SK-N-MC (cell line): ENCODE data around the gene TRPM6.

Experiments
- DNase-seq: peaks from one replicate; pipeline ENCODE4 v3.0.0-alpha.2; 2011; ENCODE audit warnings: low read depth, low spot score
- H3K27ac ChIP-seq: fragments of 200-600 bp; sonication (generic); 2 replicates; pipeline ENCODE4 v1.5.1; 2016; ENCODE audit warnings: mixed run types
- H3K36me3 ChIP-seq: fragments of 200-600 bp; sonication (generic); 2 replicates; pipeline ENCODE4 v1.6.1; 2017; ENCODE audit warnings: antibody characterized with exemption, low read length, mixed read lengths; ENCODE audit not compliant: insufficient read depth
- H3K4me3 ChIP-seq: fragments of 200-600 bp; sonication (generic); 2 replicates; pipeline ENCODE4 v1.5.1; 2016
- H3K9ac ChIP-seq: fragments of 200-600 bp; sonication (generic); 2 replicates; pipeline ENCODE4 v1.8.0; 2017; ENCODE audit warnings: mixed run types, mixed read lengths; ENCODE audit not compliant: insufficient read length
- H3K9me3 ChIP-seq: fragments of 200-600 bp; sonication (generic); 2 replicates; pipeline ENCODE4 v1.6.1; 2017; ENCODE audit warnings: low read depth, mild to moderate bottlenecking, antibody characterized with exemption, low read length, moderate library complexity, mixed read lengths
- EZH2 ChIP-seq: fragments of 200-600 bp; sonication (generic); IDR thresholded peaks from one replicate; pipeline ENCODE4 v1.6.1; 2017; ENCODE audit warnings: antibody characterized with exemption
- FOXP2 ChIP-seq: optimal IDR thresholded peaks from 2 replicates; pipeline ENCODE3; 2011; ENCODE audit warnings: mild to moderate bottlenecking, moderate library complexity; ENCODE audit not compliant: insufficient read depth; ENCODE audit errors: extremely low read length, control extremely low read depth
- POLR2AphosphoS5 ChIP-seq: IDR thresholded peaks from 2 replicates; pipeline ENCODE4 v1.6.1; 2012; ENCODE audit warnings: mild to moderate bottlenecking, low read depth, low read length, borderline replicate concordance

The TRPM6 gene

DNA sequence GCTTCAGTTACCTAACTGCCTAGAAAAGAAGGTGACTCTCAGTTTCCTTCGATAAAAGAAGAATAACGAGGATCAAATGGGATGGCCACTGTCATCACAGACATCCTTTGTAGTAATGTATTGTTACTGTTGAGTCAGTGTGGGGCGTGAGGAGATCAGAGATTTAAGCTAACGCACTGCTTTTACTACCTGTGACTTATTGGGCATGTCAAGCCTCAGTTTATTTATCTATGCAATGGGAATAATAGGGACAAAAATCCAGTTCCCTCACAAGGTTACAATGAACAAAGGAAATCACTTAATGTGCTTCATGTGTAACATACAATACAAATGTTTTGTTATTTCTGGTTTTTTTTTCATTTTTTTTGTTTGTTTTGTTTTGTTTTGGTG, 255 bp upstream of the TRPM6 start:
- no peak overlapping the region for H3K9ac ChIP-seq
- no peak overlapping the region; the same call in 1 of the 2 replicates for H3K4me3 ChIP-seq
- H3K9me3 ChIP-seq = no peaks in the 10 kb centered on the region
- TF ChIP-seq POLR2AphosphoS5 = no peak
- TF ChIP-seq EZH2 = no peak
- TF ChIP-seq FOXP2 = no peak
- H3K27ac ChIP-seq = no peak overlapping the region
- no peaks in the 10 kb centered on the region for H3K36me3 ChIP-seq
- no peak for DNase-seq

DNA sequence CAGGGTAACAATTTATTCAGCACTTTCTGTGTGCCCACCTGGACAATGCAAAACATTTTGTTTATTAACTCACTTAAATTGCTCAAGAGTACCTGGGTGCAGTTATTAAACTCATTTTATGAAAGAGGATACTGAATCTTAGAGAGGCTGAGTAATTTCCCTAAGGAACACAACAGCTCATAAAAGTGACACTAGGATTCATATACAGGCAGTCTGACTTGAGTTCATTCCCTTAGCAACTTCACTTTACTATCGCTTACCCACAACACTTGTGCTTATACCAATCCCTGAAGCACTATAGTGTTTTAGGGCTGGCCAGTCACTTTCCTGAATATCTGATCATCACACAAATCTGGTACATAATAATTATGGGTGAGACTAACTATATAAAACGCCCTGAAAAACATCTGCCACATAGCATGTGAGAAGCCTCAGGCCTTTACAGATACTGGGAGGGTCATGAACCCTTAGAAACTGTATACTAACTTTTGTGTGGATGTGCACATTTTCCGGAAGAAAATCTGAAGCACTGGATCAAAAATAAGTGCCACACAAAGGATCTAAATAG, 11.3 kb downstream of the TRPM6 start:
- no peaks in the 10 kb centered on the region for H3K36me3 ChIP-seq
- no peak for DNase-seq
- TF ChIP-seq POLR2AphosphoS5 (no peak), FOXP2 (no peak), EZH2 (no peak)
- no peak overlapping the region for H3K27ac ChIP-seq
- H3K9ac ChIP-seq = no peak overlapping the region
- H3K9me3 ChIP-seq = no peaks in the 10 kb centered on the region
- no peak overlapping the region for H3K4me3 ChIP-seq

DNA sequence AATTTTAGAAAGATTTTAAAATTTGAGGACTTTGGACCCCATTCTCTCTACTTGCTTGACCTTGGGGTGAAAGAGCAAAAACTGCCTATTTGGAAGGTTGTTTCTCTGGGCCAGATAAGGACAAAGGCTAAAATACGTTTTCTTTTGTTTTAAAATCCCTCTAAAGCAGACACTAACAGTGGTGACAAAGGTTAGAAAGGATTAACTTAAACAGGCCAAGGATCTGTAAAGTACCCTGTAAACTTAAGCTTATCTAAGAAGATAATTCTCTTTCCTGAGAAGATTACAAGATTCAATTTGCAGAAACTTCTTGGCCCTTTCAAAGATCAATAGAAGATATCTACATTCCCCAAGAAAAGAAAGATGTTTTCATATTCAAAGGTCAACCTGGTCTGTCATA, 12.1 kb downstream of the TRPM6 start:
- Histone ChIP-seq H3K4me3 (no peak overlapping the region), H3K9ac (no peak overlapping the region), H3K36me3 (no peaks in the 10 kb centered on the region), H3K9me3 (no peaks in the 10 kb centered on the region), H3K27ac (no peak overlapping the region)
- TF ChIP-seq POLR2AphosphoS5 = no peak
- no peak for TF ChIP-seq FOXP2
- TF ChIP-seq EZH2 = no peak
- DNase-seq = no peak

GRCh38 chr9:74874220-74874619, 13.5 kb downstream of the TRPM6 start:
- Histone ChIP-seq H3K36me3 (no peaks in the 10 kb centered on the region), H3K27ac (no peak overlapping the region)

DNA sequence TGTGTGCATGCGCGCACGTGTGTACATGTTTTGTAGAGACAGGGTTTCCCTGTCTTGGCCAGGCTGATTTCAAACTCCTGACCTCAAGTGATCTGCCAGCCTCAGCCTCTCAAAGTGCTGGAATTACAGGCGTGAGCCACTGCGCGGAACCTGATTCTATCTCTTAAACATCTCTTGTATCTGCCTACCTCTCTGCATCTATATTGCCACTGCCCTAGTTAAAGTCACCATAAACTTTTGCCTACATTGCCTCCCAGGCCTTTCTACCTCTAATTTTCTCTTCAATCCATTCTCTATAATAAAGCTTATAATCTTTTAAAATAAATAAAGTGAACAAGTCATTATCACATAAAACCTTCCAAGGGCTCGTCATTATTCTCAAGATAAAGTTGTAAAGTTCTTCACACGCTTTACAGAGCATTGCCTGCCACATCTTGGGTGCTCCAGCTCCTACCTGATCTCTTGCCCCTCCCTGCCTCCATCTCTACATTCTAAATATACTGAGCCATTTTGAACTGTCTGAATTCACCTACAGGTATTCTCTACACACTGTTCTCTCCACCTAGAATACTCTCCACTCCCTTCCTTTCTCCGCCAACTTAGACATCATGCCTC, 15.0 kb downstream of the TRPM6 start:
- no peaks in the 10 kb centered on the region for H3K9me3 ChIP-seq
- TF ChIP-seq EZH2 (no peak), FOXP2 (no peak), POLR2AphosphoS5 (no peak)
- H3K36me3 ChIP-seq = no peaks in the 10 kb centered on the region

More at GRCh38 chr9:74874220-74874619, 13.5 kb downstream of the TRPM6 start:
- TF ChIP-seq EZH2 = no peak
- TF ChIP-seq FOXP2 = no peak
- no peak for TF ChIP-seq POLR2AphosphoS5
- Histone ChIP-seq H3K9ac (no peak overlapping the region), H3K9me3 (no peaks in the 10 kb centered on the region), H3K4me3 (no peak overlapping the region)
- DNase-seq = no peak

DNA sequence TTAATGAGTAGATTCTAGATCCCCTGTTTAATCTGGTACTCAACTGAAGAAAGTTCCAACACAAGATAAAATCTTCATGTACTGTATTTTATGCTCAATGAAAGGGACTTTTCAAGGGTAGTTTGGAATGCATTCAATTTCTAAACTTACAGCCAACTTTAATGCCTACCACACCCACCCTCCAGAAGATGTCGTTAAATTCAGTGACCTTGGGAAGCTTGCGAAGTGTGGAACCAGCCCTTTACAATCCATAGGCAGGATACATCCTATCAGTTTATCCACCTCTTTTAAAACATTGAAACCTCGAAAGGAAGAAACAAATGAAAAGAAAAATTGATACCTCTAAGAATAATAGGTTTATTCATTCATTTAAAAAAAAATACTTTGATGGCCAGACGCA, 20.2 kb downstream of the TRPM6 start:
- Histone ChIP-seq H3K9me3 (no peaks in the 10 kb centered on the region), H3K27ac (no peak overlapping the region)

More for the DNA sequence above, 15.0 kb downstream of the TRPM6 start:
- no peak for DNase-seq
- Histone ChIP-seq H3K9ac (no peak overlapping the region), H3K27ac (no peak overlapping the region), H3K4me3 (no peak overlapping the region)

GRCh38 chr9:74865177-74865576, 22.5 kb downstream of the TRPM6 start:
- H3K4me3 ChIP-seq = no peak overlapping the region
- DNase-seq = no peak
- H3K27ac ChIP-seq = no peak overlapping the region
- no peaks in the 10 kb centered on the region for H3K9me3 ChIP-seq
- no peaks in the 10 kb centered on the region for H3K36me3 ChIP-seq
- no peak overlapping the region for H3K9ac ChIP-seq
- no peak for TF ChIP-seq EZH2

More for the DNA sequence above, 20.2 kb downstream of the TRPM6 start:
- no peak overlapping the region for H3K4me3 ChIP-seq
- no peaks in the 10 kb centered on the region for H3K36me3 ChIP-seq
- no peak for DNase-seq
- TF ChIP-seq FOXP2 (no peak), EZH2 (no peak), POLR2AphosphoS5 (no peak)
- H3K9ac ChIP-seq = no peak overlapping the region

DNA sequence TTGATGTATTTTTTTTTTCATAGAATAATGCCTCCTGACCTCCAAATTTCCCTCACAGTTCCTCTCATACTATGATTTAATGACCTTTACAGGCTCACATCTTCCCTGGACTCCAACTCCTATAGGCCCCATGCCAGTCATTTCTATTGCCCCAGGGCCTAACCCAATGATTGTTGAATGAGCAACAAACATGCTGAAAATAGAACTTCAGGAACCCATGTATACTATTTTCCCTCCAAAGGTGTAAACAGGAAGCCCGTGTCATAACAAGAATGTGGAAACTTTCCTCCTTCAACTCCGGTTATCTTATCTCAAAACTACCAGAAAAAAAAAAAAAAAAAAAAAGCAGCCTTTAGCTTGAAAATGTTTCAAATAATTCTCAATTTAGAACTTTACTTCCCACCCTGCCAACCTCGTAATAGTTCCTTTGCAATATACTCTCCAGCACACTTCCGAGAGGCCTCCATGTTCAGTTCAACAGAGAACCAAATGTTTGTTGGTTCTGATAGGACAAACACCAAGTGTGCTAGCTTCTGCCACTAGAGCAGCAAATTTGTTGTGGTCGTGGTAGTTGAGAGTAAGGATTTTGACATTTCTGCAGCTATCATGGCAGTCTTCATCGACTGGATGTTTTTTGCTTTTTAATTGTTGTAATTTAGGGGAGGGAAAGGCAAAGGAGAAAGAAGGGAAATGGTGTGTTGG, 25.8 kb downstream of the TRPM6 start:
- Histone ChIP-seq H3K27ac (no peak overlapping the region), H3K4me3 (no peak overlapping the region), H3K9ac (no peak overlapping the region), H3K36me3 (no peaks in the 10 kb centered on the region), H3K9me3 (no peaks in the 10 kb centered on the region)
- DNase-seq = no peak
- TF ChIP-seq FOXP2 (no peak), EZH2 (no peak), POLR2AphosphoS5 (no peak)
